Hepatocyte (in vitro differentiated cells): ENCODE measurements around the gene COX10.

Source experiments
- EZH2 ChIP-seq: fragments of 200-600 bp; sonication (generic); IDR thresholded peaks from 2 replicates; pipeline ENCODE4 v1.6.1; 2016; ENCODE audit warnings: antibody characterized with exemption, mild to moderate bottlenecking, borderline replicate concordance
- TF ChIP-seq, protein P1 (sequence below): fragments of 200-600 bp; sonication (generic); IDR thresholded peaks from 2 replicates; pipeline ENCODE4 v1.5.1; 2016; ENCODE audit warnings: antibody characterized with exemption, mild to moderate bottlenecking; ENCODE audit not compliant: poor library complexity

DNA sequence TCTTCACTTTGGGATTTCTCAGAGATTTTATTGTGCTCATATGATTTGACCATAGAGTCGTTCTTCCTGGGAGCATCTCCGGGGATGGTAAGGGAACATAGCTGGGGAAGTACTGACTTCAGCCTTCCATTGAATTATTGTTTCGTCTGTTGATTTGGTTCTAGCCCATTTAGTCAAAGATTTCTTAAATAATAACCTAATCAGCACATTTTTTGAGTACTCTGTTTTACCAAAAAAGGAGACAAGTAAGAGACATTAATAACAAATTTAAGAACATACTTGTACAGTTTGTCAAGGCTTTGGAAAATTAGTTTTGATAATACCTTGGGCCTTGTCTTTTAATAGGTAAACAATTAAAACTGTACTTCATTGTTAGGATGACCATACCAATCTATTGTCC, 89.4 kb downstream of the COX10 start:
- TF ChIP-seq, protein P1, sequence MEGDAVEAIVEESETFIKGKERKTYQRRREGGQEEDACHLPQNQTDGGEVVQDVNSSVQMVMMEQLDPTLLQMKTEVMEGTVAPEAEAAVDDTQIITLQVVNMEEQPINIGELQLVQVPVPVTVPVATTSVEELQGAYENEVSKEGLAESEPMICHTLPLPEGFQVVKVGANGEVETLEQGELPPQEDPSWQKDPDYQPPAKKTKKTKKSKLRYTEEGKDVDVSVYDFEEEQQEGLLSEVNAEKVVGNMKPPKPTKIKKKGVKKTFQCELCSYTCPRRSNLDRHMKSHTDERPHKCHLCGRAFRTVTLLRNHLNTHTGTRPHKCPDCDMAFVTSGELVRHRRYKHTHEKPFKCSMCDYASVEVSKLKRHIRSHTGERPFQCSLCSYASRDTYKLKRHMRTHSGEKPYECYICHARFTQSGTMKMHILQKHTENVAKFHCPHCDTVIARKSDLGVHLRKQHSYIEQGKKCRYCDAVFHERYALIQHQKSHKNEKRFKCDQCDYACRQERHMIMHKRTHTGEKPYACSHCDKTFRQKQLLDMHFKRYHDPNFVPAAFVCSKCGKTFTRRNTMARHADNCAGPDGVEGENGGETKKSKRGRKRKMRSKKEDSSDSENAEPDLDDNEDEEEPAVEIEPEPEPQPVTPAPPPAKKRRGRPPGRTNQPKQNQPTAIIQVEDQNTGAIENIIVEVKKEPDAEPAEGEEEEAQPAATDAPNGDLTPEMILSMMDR = no peak
- TF ChIP-seq EZH2 = no peak
